Measurements from ENCODE around the gene RASAL3.

The RASAL3 gene

DNA sequence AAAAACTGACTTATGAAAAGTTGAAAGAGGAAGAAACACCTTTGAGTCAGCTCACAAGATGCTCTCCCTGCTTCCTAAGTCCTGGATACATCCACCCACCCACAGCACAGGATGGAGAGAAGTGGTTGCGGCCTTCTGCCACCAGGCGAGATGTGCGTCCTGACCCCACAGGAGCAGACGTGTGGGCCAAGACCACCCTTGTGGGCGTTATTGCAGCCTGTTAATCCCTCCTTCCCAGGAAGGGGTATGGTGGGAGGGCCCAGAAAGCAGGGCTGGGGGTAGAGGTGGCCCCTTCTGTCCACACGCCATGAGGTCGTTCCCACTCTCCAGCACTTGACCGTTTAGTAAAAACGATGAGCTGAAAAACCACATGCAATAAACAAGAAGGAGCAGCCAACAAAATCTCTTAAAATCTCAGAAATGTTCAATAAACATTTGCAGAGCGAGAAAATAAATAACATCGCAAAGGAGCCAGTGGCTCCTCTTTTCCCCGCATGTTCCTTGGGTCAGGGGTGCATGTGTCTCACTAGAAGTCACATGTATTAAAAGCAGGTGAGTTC lies 43.1 kb downstream of the RASAL3 start:
- Mint-ChIP-seq H3K36me3 (ENCODE audit: low read depth) (peaks cover 46% of the 10 kb centered on the region), H3K27ac (peak overlapping the region in 2 of 3 experiments; percentile 71 to 90), H3K27me3 (ENCODE audit: low read depth) (no peaks in the 10 kb centered on the region), H3K4me3 (peak overlapping the region in 2 of 3 experiments; percentile 38 to 76), H3K4me1 (peaks cover 58% of the 10 kb centered on the region), H3K9me3 (no peaks in the 10 kb centered on the region)
- TF ChIP-seq, protein P1, sequence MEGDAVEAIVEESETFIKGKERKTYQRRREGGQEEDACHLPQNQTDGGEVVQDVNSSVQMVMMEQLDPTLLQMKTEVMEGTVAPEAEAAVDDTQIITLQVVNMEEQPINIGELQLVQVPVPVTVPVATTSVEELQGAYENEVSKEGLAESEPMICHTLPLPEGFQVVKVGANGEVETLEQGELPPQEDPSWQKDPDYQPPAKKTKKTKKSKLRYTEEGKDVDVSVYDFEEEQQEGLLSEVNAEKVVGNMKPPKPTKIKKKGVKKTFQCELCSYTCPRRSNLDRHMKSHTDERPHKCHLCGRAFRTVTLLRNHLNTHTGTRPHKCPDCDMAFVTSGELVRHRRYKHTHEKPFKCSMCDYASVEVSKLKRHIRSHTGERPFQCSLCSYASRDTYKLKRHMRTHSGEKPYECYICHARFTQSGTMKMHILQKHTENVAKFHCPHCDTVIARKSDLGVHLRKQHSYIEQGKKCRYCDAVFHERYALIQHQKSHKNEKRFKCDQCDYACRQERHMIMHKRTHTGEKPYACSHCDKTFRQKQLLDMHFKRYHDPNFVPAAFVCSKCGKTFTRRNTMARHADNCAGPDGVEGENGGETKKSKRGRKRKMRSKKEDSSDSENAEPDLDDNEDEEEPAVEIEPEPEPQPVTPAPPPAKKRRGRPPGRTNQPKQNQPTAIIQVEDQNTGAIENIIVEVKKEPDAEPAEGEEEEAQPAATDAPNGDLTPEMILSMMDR (IDR thresholded peaks at IDR 0.05; ENCODE audit: unreplicated experiment in 3 of 3), result no peak

GRCh38 chr19:15419413-15420025 lies 44.8 kb downstream of the RASAL3 start:
- peaks cover 58% of the 10 kb centered on the region for H3K4me1 Mint-ChIP-seq
- H3K4me3 Mint-ChIP-seq, result peak overlapping the region; percentile 94 to 100 (median 98)
- H3K9me3 Mint-ChIP-seq, result no peaks in the 10 kb centered on the region
- TF ChIP-seq, protein P1 (IDR thresholded peaks at IDR 0.05; ENCODE audit: unreplicated experiment in 3 of 3), result peak in 1 of 3 experiments; percentile 16
- H3K36me3 Mint-ChIP-seq (ENCODE audit: low read depth), result peaks cover 41% of the 10 kb centered on the region
- H3K27me3 Mint-ChIP-seq (ENCODE audit: low read depth), result no peaks in the 10 kb centered on the region
- H3K27ac Mint-ChIP-seq, result peak overlapping the region; percentile 95 to 99 (median 99)

GRCh38 chr19:15418579-15419412 lies 45.5 kb downstream of the RASAL3 start, which contains the start of gene AKAP8L:
Gene AKAP8L (minus strand): TSS chr19:15418988. CDS start chr19:15418923, 65 bp downstream.
- Mint-ChIP-seq H3K4me1 (peaks cover 60% of the 10 kb centered on the region), H3K36me3 (ENCODE audit: low read depth) (peaks cover 36% of the 10 kb centered on the region), H3K9me3 (no peaks in the 10 kb centered on the region), H3K27ac (peak within 1 kb of the TSS; percentile 95 to 99 (median 99)), H3K4me3 (peak within 1 kb of the TSS; percentile 94 to 100 (median 98)), H3K27me3 (ENCODE audit: low read depth) (no peaks in the 10 kb centered on the region)
- TF ChIP-seq, protein P1 (IDR thresholded peaks at IDR 0.05; ENCODE audit: unreplicated experiment in 3 of 3), result peak; percentile 73 to 91 (median 78)

DNA sequence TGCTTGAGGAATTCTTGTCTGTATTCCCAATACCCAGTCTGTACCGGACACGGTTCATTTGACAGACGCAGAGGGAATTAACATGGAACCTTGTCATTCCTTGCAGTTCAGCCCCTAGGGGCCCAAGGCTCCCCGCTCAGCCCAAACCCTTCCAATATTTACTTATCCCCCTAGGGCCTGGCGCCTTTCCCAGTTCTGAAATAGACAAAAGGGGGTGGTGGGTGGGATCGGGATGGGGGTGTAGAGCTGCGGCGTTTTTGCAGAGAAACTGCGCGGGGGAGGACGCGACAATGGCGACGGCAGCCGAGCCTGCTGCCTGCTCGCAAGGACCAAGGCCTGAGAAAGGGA lies 46.1 kb downstream of the RASAL3 start:
- peak overlapping the region; percentile 95 to 99 (median 98) for H3K27ac Mint-ChIP-seq
- no peaks in the 10 kb centered on the region for H3K9me3 Mint-ChIP-seq
- no peaks in the 10 kb centered on the region for H3K27me3 Mint-ChIP-seq (ENCODE audit: low read depth)
- H3K4me3 Mint-ChIP-seq, result peak overlapping the region; percentile 94 to 100 (median 98)
- H3K4me1 Mint-ChIP-seq, result peaks cover 65% of the 10 kb centered on the region
- H3K36me3 Mint-ChIP-seq (ENCODE audit: low read depth), result peaks cover 33% of the 10 kb centered on the region
- TF ChIP-seq, protein P1 (IDR thresholded peaks at IDR 0.05; ENCODE audit: unreplicated experiment in 3 of 3), result no peak

DNA sequence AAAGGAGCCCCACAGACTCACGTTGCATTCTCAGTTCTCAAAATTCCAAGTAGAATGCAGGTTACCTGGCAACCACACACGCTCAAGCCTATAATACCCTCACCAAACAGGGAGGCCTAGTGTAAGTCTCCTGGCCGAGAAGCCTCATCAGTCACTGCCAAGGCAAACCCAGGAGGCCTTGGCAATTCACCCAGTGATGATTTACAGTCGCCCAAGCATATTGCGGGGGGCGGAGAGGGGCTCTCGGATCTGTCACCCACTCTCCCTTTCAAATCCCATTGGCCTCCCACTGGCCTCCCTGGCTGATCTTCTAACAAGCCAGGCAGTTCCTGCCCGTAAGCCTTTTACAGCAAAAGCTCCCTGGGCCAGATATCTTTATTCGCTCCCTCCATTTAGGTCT lies 46.6 kb downstream of the RASAL3 start:
- no peaks in the 10 kb centered on the region for H3K9me3 Mint-ChIP-seq
- no peaks in the 10 kb centered on the region for H3K27me3 Mint-ChIP-seq (ENCODE audit: low read depth)

More for the DNA sequence above, 46.6 kb downstream of the RASAL3 start:
- peak overlapping the region; percentile 95 to 99 (median 98) for H3K27ac Mint-ChIP-seq
- TF ChIP-seq, protein P1 (IDR thresholded peaks at IDR 0.05; ENCODE audit: unreplicated experiment in 3 of 3), result no peak
- peaks cover 31% of the 10 kb centered on the region for H3K36me3 Mint-ChIP-seq (ENCODE audit: low read depth)
- peaks cover 70% of the 10 kb centered on the region for H3K4me1 Mint-ChIP-seq
- peak overlapping the region; percentile 94 to 100 (median 98) for H3K4me3 Mint-ChIP-seq
